ENCODE results near the gene PELI2. TPM values are rescaled to one million over a fixed set of nuclear protein-coding genes. Genes with fewer than 3 reads are reported as not detected.

The PELI2 gene
- total RNA-seq, 2 donors from 2014 or later, result 1.1 to 2.4 TPM

DNA sequence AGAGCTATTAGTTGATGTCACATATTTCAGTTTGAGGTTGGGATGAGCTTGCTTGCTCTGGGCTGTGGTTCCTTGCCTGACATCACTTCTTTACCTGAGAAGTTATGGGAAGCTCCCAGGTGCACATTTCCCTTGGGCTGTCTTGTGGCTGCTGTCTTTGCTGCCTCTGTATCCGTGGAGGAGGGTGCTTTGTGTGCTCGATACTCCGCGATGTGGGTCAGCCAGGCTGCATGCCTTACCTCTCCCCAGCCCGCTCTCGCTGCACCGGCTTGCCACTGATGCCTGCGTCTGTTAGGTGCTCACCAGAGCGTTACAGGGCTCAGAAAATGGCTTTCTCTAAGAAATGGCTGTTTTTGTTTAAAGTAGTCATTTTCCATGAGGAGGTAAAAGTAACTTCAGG is 19.6 kb downstream of the PELI2 start:
- Mint-ChIP-seq H3K27me3 (peaks cover 3 to 16% of the 10 kb centered on the region in 2 donors), H3K36me3 (no peaks in the 10 kb centered on the region), H3K9me3 (no peaks in the 10 kb centered on the region), H3K27ac (no peak overlapping the region), H3K4me1 (ENCODE audit: low read depth in 2 of 2) (peaks cover 1 to 29% of the 10 kb centered on the region in 2 donors), H3K4me3 (no peak overlapping the region)
- ATAC-seq (no peak), DNase-seq (ENCODE audit: low spot score) (no peak)

DNA sequence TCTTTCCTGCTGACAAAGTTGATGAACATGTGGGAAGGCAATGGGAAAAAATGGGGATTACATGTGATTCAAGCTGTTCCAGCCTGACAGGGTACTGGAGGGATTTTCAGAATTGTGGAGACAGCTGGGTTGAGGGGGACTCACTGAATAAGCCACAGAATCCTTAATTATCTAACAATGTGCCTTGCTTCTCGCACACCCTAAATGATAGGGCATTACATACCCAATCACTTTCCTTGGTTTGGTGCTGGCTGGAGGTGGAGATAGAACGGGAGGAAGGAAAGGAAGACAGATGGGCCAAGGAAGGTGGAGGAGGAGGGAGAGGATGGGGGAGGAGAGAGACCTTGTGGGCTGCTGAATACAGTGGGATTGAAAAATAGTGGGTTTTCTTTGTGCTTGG is 20.7 kb downstream of the PELI2 start:
- Mint-ChIP-seq H3K9me3 (no peaks in the 10 kb centered on the region), H3K4me3 (no peak overlapping the region), H3K27ac (no peak overlapping the region), H3K36me3 (no peaks in the 10 kb centered on the region), H3K27me3 (peaks cover 3 to 16% of the 10 kb centered on the region in 2 donors), H3K4me1 (ENCODE audit: low read depth in 2 of 2) (peaks cover 5 to 36% of the 10 kb centered on the region in 2 donors)
- no peak for ATAC-seq
- DNase-seq (ENCODE audit: low spot score), result no peak

DNA sequence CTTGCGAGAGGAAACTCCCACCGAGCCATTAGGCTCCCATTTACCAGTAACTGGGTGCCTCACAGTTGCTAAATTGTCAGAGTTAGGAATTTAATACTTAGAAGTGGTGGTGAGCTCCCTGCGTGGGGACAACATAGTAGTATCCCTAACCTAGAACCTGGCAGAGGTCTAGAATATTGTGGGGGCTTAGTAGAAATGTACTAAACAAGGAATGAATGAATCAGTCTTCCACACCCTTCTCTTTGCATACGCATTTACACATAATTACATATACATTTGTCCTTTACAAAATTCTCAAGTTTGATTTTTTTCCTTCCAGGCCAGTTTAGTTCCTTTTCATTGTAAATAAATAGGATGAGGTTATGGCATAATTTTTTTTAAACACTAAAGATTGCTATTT is 24.1 kb downstream of the PELI2 start:
- peaks cover 3 to 8% of the 10 kb centered on the region in 2 donors for H3K27me3 Mint-ChIP-seq
- DNase-seq (ENCODE audit: low spot score), result no peak
- H3K4me3 Mint-ChIP-seq, result no peak overlapping the region
- no peak for ATAC-seq
- H3K27ac Mint-ChIP-seq, result no peak overlapping the region
- H3K4me1 Mint-ChIP-seq (ENCODE audit: low read depth in 2 of 2), result peaks cover 8 to 42% of the 10 kb centered on the region in 2 donors
- H3K36me3 Mint-ChIP-seq, result no peaks in the 10 kb centered on the region
- H3K9me3 Mint-ChIP-seq, result no peaks in the 10 kb centered on the region

DNA sequence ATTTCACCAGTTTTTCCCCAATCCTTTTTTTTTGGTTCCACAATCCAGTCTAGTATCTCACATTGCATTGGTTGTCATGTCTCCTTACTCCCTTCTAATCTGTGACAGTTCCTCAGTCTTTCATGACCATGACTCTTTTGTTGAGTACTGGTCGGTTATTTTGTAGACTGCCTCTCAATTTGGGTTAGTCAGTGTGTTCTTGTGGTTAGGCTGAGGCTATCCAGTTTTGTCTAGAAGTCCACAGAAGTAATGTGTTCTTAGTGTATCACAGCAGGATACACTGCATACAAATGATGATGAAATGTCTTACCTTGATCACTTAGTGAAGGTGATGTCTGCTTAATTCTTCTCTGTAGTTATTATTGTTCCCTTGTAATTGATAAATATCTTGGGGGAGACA is 24.8 kb downstream of the PELI2 start:
- Mint-ChIP-seq H3K27me3 (peaks cover 3 to 8% of the 10 kb centered on the region in 2 donors), H3K4me1 (ENCODE audit: low read depth in 2 of 2) (peaks cover 11 to 44% of the 10 kb centered on the region in 2 donors), H3K36me3 (no peaks in the 10 kb centered on the region), H3K27ac (no peak overlapping the region), H3K9me3 (no peaks in the 10 kb centered on the region), H3K4me3 (no peak overlapping the region)
- DNase-seq (ENCODE audit: low spot score), result no peak
- no peak for ATAC-seq

DNA sequence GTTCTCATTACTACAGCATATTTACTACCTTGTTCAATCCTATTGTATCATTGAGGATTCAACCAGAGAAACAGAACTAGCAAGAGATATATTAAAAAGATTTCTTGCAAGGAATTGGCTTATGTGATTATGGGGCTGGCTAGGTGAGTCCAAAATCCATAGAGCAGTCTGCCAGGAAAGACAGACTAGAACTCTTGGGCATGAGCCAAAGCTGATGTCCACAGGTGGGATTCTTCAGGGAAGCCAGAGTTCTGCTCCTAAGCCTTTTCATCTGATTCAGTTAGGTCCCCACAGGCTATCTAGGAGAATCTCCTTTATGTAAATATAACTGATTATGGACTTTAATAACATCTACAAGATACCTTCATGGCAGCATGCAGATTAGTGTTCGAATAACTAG is 26.0 kb downstream of the PELI2 start:
- Mint-ChIP-seq H3K27ac (no peak overlapping the region), H3K36me3 (no peaks in the 10 kb centered on the region), H3K9me3 (no peaks in the 10 kb centered on the region), H3K27me3 (peaks cover 0 to under 1% of the 10 kb centered on the region in 2 donors), H3K4me1 (ENCODE audit: low read depth in 2 of 2) (peaks cover 19 to 48% of the 10 kb centered on the region in 2 donors), H3K4me3 (no peak overlapping the region)
- ATAC-seq (no peak), DNase-seq (ENCODE audit: low spot score) (no peak)

DNA sequence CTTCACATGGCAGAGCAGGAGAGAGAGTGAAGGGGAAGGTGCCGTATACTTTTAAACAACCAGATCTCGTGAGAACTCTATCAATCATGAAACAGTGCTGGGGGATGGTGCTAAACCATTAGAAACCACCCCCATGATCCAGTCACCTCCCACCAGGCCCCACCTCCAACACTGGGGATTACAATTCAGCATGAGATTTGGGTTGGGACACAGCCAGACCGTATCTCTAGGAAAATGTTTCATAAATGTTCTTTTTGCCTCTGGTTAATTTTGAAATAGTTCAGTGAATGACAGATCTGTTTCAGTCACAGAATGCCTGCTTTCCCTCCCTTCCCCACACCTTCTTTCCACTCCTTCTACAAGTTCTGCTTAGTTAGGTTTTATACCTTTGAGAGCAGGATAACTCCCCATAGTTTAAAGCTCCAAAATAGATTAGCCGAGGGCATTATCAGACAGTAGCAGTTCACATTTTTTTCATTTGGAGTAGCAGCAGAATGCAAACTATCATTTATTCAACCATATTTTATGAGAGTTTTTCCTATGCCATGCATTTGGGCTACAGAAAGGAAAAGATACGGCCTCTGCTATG is 27.1 kb downstream of the PELI2 start:
- H3K36me3 Mint-ChIP-seq, result no peaks in the 10 kb centered on the region
- no peak for ATAC-seq
- H3K27me3 Mint-ChIP-seq, result no peaks in the 10 kb centered on the region
- H3K4me1 Mint-ChIP-seq (ENCODE audit: low read depth in 2 of 2), result peaks cover 19 to 51% of the 10 kb centered on the region in 2 donors
- H3K9me3 Mint-ChIP-seq, result no peaks in the 10 kb centered on the region
- H3K4me3 Mint-ChIP-seq, result no peak overlapping the region
- no peak for DNase-seq (ENCODE audit: low spot score)
- no peak overlapping the region for H3K27ac Mint-ChIP-seq

DNA sequence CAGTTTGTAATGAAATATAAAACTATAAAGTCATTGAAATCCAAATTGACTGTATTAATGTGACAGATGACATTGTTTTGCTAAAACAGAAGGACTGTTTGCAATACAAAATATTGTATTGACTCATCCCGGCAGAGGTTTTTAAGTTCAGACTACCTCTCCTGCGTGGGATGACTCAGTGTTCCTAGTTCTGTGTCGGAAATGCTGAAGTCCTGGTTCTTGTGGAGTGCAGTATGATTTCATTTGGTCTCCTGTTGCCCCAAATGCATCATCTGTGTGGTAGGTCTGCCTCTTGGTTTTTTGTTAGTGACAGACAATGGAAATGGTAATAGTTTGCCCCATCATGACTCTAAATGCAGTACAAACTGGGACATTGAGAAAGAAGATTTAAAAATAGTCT is 27.8 kb downstream of the PELI2 start:
- Mint-ChIP-seq H3K9me3 (no peaks in the 10 kb centered on the region), H3K27ac (no peak overlapping the region), H3K4me3 (no peak overlapping the region), H3K36me3 (no peaks in the 10 kb centered on the region), H3K27me3 (no peaks in the 10 kb centered on the region), H3K4me1 (ENCODE audit: low read depth in 2 of 2) (peaks cover 24 to 51% of the 10 kb centered on the region in 2 donors)
- ATAC-seq (peak in 1 of 2 donors; percentile 51), DNase-seq (ENCODE audit: low spot score) (no peak)

DNA sequence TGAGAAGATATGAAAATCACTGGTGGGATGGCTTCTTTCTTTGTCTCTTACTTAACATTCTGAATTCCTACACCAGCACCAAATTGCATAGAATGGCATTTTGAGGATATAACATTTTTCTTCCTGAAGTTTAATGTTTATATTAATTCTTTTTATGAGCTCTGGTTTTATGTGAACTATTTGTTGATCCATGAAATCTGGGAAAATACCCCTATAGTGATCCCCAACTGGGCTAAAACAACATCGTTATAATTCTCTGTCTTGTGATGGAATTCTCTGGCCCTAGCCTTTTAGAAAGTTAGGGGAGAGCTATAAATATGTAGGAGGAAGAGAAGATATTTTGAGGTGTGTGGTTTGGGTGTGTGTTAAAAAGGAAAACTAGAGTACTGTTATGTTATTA is 29.2 kb downstream of the PELI2 start:
- peaks cover 29 to 56% of the 10 kb centered on the region in 2 donors for H3K4me1 Mint-ChIP-seq (ENCODE audit: low read depth in 2 of 2)
- H3K9me3 Mint-ChIP-seq, result no peaks in the 10 kb centered on the region
- no peaks in the 10 kb centered on the region for H3K27me3 Mint-ChIP-seq
- no peak for ATAC-seq
- no peak overlapping the region for H3K4me3 Mint-ChIP-seq
- H3K36me3 Mint-ChIP-seq, result no peaks in the 10 kb centered on the region
- no peak overlapping the region for H3K27ac Mint-ChIP-seq
- DNase-seq (ENCODE audit: low spot score), result no peak

DNA sequence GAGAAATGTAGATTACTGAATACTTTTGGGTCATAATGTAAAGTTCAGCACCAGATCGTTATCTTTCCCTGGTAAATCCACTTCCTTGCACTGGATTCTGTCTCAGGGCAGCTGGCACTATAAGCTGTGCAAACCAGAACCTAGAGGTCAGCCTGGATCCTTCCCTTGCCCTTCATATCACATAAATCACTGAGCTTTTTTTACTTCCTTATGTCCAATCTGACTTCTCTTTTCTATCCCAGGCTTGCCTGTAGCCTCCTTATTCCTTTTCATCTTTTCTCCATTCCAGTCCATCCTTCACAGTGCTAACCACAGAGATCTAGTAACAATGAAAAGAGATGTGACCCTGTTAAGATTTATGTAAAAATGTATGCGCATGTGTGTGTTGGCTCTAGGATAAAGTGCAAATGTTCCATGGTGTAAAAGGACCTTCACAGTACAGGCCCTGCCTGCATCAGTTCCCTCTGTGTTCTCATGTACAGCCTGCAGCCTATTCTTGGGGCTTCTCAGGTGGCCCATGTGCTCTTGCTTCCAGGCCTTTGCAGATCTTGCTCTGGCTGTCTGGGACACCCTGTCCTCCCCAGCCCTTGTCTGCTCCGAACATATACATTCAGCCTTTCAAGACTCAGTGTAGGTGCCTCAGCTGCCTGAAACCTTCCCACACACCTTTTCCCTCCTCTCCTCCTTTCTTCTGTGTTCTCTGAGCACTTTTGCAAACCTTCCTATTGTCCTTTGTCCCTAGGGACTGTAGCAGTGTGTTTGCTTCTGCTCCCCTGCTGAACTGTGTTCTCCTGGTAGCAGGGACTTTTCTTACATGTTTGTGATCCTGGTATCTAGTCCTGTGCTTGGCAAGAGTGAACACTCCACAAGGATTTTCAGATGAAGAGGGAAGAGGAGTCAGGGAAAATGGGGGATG is 30.0 kb downstream of the PELI2 start:
- H3K27ac Mint-ChIP-seq, result peak overlapping the region in 1 of 2 donors; percentile 20
- ATAC-seq, result no peak
- no peak overlapping the region for H3K4me3 Mint-ChIP-seq
- no peaks in the 10 kb centered on the region for H3K9me3 Mint-ChIP-seq
- peaks cover 24 to 53% of the 10 kb centered on the region in 2 donors for H3K4me1 Mint-ChIP-seq (ENCODE audit: low read depth in 2 of 2)
- no peaks in the 10 kb centered on the region for H3K36me3 Mint-ChIP-seq
- DNase-seq (ENCODE audit: low spot score), result no peak
- H3K27me3 Mint-ChIP-seq, result no peaks in the 10 kb centered on the region

DNA sequence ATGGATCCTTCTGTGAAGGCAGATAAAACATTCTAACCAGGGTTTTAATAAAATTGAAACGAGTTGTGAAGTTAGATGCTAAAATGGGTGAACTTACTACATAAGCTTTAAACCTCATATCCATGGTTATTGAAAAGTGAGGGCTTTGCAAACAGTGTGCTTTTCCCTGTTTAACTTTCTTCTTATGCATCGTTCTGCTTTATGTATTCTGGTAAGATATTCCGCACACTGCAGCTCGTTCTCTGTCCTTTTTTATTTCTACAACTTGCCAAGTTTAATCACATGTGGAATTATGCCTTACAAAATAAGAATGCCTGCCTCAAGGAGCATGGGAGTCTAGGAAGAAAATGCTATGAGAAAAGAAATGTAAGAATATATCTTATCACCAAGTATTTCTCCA is 30.9 kb downstream of the PELI2 start:
- no peaks in the 10 kb centered on the region for H3K27me3 Mint-ChIP-seq
- no peaks in the 10 kb centered on the region for H3K9me3 Mint-ChIP-seq
- peak overlapping the region in 1 of 2 donors; percentile 20 for H3K27ac Mint-ChIP-seq
- H3K36me3 Mint-ChIP-seq, result no peaks in the 10 kb centered on the region
- no peak for DNase-seq (ENCODE audit: low spot score)
- peaks cover 24 to 50% of the 10 kb centered on the region in 2 donors for H3K4me1 Mint-ChIP-seq (ENCODE audit: low read depth in 2 of 2)
- no peak overlapping the region for H3K4me3 Mint-ChIP-seq
- no peak for ATAC-seq

DNA sequence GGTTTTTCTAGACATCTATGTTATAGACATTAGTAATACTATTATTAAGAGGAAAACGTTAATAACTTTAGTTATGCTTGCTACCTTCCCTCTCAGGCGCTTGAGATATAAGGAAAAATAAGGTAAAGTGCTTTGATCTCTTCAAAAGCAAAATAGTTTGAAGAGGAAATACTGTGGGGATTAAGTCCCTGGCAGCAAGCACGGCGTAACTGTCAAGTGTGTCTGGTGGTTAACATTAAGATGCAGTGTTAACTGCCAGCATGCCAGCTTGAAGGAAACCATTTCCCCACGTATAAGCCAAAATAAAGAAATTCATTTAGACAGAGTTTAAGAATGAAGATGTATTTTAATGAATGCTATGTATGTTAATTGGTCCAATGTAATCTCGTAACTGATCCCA is 31.8 kb downstream of the PELI2 start:
- Mint-ChIP-seq H3K4me3 (no peak overlapping the region), H3K27ac (no peak overlapping the region), H3K36me3 (no peaks in the 10 kb centered on the region), H3K27me3 (no peaks in the 10 kb centered on the region), H3K9me3 (no peaks in the 10 kb centered on the region), H3K4me1 (ENCODE audit: low read depth in 2 of 2) (peaks cover 24 to 53% of the 10 kb centered on the region in 2 donors)
- ATAC-seq, result no peak
- DNase-seq (ENCODE audit: low spot score), result no peak

DNA sequence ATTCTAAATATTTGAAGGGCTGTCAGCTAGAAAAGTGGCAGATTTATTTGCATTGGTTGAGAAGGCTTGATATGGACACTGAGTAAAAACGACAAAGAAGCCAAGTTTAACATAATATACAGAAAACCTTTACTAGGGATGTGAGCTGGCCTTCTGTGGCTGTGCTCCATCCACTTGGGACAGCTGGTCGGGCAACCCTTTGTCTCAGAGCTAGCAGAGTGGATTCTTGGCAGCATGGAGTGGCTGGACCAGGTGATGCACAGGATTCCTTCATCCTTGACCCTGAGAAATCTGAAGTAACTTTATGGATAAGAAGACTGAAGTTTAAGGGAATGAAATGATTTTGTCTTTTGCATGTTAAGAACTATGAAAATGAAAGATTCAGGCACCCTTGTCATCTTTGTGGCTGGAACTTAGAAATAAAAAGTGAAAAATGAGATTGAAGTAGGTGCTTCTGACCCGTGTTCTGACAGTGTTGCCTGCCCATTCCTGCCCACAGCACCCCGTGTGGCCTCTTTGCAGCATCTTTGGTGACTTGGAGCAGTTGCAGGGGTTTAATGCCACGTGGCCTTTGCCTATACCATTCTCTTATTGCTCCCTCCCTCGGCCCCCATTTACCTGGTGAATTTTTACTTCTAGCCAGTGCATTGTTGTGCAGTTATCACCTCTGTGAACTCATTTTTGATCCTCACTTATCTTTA is 32.6 kb downstream of the PELI2 start:
- no peaks in the 10 kb centered on the region for H3K9me3 Mint-ChIP-seq
- H3K27me3 Mint-ChIP-seq, result no peaks in the 10 kb centered on the region
- H3K36me3 Mint-ChIP-seq, result no peaks in the 10 kb centered on the region
- peaks cover 24 to 50% of the 10 kb centered on the region in 2 donors for H3K4me1 Mint-ChIP-seq (ENCODE audit: low read depth in 2 of 2)
- ATAC-seq (peak in 1 of 2 donors; percentile 65), DNase-seq (ENCODE audit: low spot score) (no peak)
- H3K4me3 Mint-ChIP-seq, result no peak overlapping the region
- H3K27ac Mint-ChIP-seq, result no peak overlapping the region

DNA sequence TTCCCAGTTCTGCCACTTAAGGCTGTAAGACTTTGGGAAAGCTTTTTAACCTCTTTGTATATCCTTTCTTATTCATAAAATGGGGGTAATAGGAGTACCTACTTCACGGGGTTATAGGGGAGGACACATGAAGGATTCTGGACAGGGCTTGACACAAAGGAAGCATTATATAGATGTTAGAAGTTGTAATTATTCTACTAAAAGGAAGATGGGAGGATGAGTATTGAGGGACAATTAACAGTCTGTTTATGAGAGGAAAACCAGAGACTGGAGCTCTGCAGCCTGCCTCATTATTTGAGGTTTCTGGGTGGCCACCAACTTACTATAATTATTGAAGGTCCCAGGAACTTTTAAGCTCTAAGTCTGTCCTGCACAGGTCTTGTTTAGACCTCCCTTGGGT is 34.0 kb downstream of the PELI2 start:
- peaks cover 20 to 41% of the 10 kb centered on the region in 2 donors for H3K4me1 Mint-ChIP-seq (ENCODE audit: low read depth in 2 of 2)
- ATAC-seq, result no peak
- DNase-seq (ENCODE audit: low spot score), result no peak
- no peak overlapping the region for H3K27ac Mint-ChIP-seq
- no peaks in the 10 kb centered on the region for H3K27me3 Mint-ChIP-seq
- H3K36me3 Mint-ChIP-seq, result no peaks in the 10 kb centered on the region
- H3K9me3 Mint-ChIP-seq, result no peaks in the 10 kb centered on the region
- no peak overlapping the region for H3K4me3 Mint-ChIP-seq

DNA sequence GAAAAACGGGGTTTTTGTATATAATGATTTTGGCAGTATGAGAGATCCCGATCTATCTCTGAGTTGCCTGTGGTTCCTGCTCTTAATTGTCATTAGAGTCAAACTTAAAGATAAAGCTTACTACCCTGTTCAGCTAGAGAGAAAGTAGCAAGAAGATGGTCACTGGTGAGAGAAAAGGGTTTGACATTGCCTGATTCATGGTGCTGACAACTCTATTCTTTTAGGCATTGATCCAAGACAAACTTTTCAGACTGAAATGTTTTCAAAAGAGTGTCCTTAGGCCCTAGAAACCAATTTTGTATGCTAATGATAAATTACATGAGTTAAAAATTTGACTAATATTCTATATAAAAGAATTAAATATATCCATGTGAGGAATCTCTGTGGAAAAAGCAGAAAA is 35.1 kb downstream of the PELI2 start:
- Mint-ChIP-seq H3K27me3 (no peaks in the 10 kb centered on the region), H3K4me3 (no peak overlapping the region), H3K4me1 (ENCODE audit: low read depth in 2 of 2) (peaks cover 16 to 32% of the 10 kb centered on the region in 2 donors), H3K9me3 (no peaks in the 10 kb centered on the region), H3K36me3 (no peaks in the 10 kb centered on the region), H3K27ac (no peak overlapping the region)
- ATAC-seq (no peak), DNase-seq (ENCODE audit: low spot score) (no peak)

All from natural killer cell treated with Interleukin-12 subunit alpha and Interleukin-12 subunit beta and Interleukin-15 and Interleukin-18, amount 100 ng/mL, for 72 hours (primary cell).